ENCODE results near the gene GTF3C1.
A peak's percentile ranks its signal among the peaks of the same experiment; 100 is the strongest.

GTF3C1 gene

GRCh38 chr16:27485126-27485525 lies 64.6 kb downstream of the GTF3C1 start:
- no peak for DNase-seq

GRCh38 chr16:27483624-27484023 lies 66.1 kb downstream of the GTF3C1 start:
- DNase-seq: no peak

- DNase-seq: no peak
These were observed 66.7 kb downstream of the GTF3C1 start for GRCh38 chr16:27483088-27483437.

- no peak for DNase-seq
These were observed 67.2 kb downstream of the GTF3C1 start for GRCh38 chr16:27482397-27483087.

GRCh38 chr16:27481282-27481934 lies 68.3 kb downstream of the GTF3C1 start:
- DNase-seq: no peak

- no peak for DNase-seq
These were observed 69.0 kb downstream of the GTF3C1 start for GRCh38 chr16:27480761-27481160.

- DNase-seq: no peak
These were observed 73.5 kb downstream of the GTF3C1 start for GRCh38 chr16:27476240-27476639.

GRCh38 chr16:27475561-27475960 lies 74.2 kb downstream of the GTF3C1 start:
- DNase-seq: no peak

- DNase-seq: no peak
These were observed 74.8 kb downstream of the GTF3C1 start for GRCh38 chr16:27474921-27475320.

GRCh38 chr16:27474041-27474440 lies 75.7 kb downstream of the GTF3C1 start:
- no peak for DNase-seq

- no peak for DNase-seq
These were observed 76.4 kb downstream of the GTF3C1 start for GRCh38 chr16:27473101-27473900.

- no peak for DNase-seq
These were observed 77.4 kb downstream of the GTF3C1 start for GRCh38 chr16:27472091-27473020.

GRCh38 chr16:27471661-27472060 lies 78.1 kb downstream of the GTF3C1 start:
- DNase-seq: no peak

- no peak for DNase-seq
These were observed 78.9 kb downstream of the GTF3C1 start for GRCh38 chr16:27470567-27471431.

- no peak for DNase-seq
These were observed 80.7 kb downstream of the GTF3C1 start for GRCh38 chr16:27468941-27469531.

GRCh38 chr16:27465483-27465879 lies 84.2 kb downstream of the GTF3C1 start:
- DNase-seq: no peak

GRCh38 chr16:27464626-27465482 lies 84.9 kb downstream of the GTF3C1 start:
- DNase-seq: no peak

- DNase-seq: peak; percentile 81
These were observed 85.7 kb downstream of the GTF3C1 start for GRCh38 chr16:27463741-27464591.
